GM21381 (cell line): ENCODE data around the gene ZNF521.
"Not testable (repeated sequence)": the region's sequence is repeated elsewhere in the genome, so short reads cannot be mapped to it uniquely, and the experiment has no call there.

ENCODE experiments used
- ATAC-seq: cut with Tn5 transposase; IDR thresholded peaks from one replicate; pipeline ENCODE4 v1.9.1; 2021; ENCODE audit warnings: mild to moderate bottlenecking, moderate library complexity; ENCODE audit not compliant: unreplicated experiment

Gene ZNF521

GRCh38 chr18:25047983-25048382 is 304.0 kb downstream of the ZNF521 start:
- ATAC-seq = no peak

- ATAC-seq = no peak
Observed at GRCh38 chr18:25047421-25047820, 304.5 kb downstream of the ZNF521 start.

- ATAC-seq = no peak
Observed at GRCh38 chr18:25044694-25045093, 307.3 kb downstream of the ZNF521 start.

- no peak for ATAC-seq
Observed at GRCh38 chr18:25043104-25043503, 308.9 kb downstream of the ZNF521 start.

- no peak for ATAC-seq
Observed at GRCh38 chr18:25042641-25043051, 309.3 kb downstream of the ZNF521 start.

- no peak for ATAC-seq
Observed at GRCh38 chr18:25039781-25040180, 312.2 kb downstream of the ZNF521 start.

- ATAC-seq = no peak
Observed at GRCh38 chr18:25038261-25038660, 313.7 kb downstream of the ZNF521 start.

- no peak for ATAC-seq
Observed at GRCh38 chr18:25033747-25034471, 318.1 kb downstream of the ZNF521 start.

GRCh38 chr18:25033175-25033574 is 318.8 kb downstream of the ZNF521 start:
- not testable (repeated sequence) for ATAC-seq

- ATAC-seq = no peak
Observed at GRCh38 chr18:25029802-25030201, 322.2 kb downstream of the ZNF521 start.

- no peak for ATAC-seq
Observed at GRCh38 chr18:25019931-25020330, 332.0 kb downstream of the ZNF521 start.

GRCh38 chr18:25019086-25019860 is 332.7 kb downstream of the ZNF521 start:
- no peak for ATAC-seq

- no peak for ATAC-seq
Observed at GRCh38 chr18:25016666-25017065, 335.3 kb downstream of the ZNF521 start.

GRCh38 chr18:25016181-25016580 is 335.8 kb downstream of the ZNF521 start:
- ATAC-seq = no peak
